ENCODE results near the gene CTU2. TPM values are rescaled to one million over a fixed set of nuclear protein-coding genes. Genes with fewer than 3 reads are reported as not detected.

CTU2 gene
- total and polyA plus RNA-seq, 2 donors (not counting 1 experiment from before 2014, with no cell fraction given) = 18.4 to 23.7 TPM

DNA sequence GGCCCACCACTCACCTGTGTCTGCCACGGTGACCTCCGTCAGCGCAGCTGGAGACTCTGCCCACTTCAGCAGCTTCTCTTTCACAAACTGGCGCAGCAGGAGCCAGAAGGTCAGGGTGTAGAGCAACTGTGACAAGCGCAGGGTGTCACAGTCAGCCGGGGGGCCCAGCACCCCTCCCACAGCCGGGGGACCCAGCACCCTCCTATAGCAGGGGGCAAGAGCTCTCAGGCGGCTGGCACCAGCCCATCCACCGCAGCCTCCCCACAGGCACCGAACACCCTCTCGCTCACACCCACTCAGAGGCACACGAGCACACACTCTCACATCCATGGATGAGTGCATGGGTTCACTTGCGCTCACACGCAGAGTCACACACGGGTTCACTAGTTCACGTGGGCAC, 28.8 kb downstream of the CTU2 start:
- no peak for ATAC-seq (ENCODE audit: low read depth)
- H3K27ac Mint-ChIP-seq = no peak overlapping the region
- no peak overlapping the region for H3K4me3 Mint-ChIP-seq
- H3K4me1 Mint-ChIP-seq = peaks cover 6% of the 10 kb centered on the region
- H3K9ac ChIP-seq (ENCODE audit: low read length) = no peak overlapping the region
- CTCF ChIA-PET = interaction anchor here (0.5 to 5.0 kb wide), 8 partner anchors 8 to 481 kb away, joined by 3 to 50 read pairs (median 17); partner anchors contain the start of genes GALNS and TRAPPC2L
- H3K4me3 ChIP-seq (ENCODE audit: control extremely low read depth in 1 of 5, extremely low read depth in 1 of 5, insufficient read depth in 1 of 5, low read depth in 2 of 5, low read length in 4 of 5) = no peak overlapping the region
- TF ChIP-seq EZH2 (IDR thresholded peaks at IDR 0.05; ENCODE audit: borderline replicate concordance, insufficient read depth, low read depth, low read length, poor library complexity, severe bottlenecking) = no peak
- TF ChIP-seq, protein P1, sequence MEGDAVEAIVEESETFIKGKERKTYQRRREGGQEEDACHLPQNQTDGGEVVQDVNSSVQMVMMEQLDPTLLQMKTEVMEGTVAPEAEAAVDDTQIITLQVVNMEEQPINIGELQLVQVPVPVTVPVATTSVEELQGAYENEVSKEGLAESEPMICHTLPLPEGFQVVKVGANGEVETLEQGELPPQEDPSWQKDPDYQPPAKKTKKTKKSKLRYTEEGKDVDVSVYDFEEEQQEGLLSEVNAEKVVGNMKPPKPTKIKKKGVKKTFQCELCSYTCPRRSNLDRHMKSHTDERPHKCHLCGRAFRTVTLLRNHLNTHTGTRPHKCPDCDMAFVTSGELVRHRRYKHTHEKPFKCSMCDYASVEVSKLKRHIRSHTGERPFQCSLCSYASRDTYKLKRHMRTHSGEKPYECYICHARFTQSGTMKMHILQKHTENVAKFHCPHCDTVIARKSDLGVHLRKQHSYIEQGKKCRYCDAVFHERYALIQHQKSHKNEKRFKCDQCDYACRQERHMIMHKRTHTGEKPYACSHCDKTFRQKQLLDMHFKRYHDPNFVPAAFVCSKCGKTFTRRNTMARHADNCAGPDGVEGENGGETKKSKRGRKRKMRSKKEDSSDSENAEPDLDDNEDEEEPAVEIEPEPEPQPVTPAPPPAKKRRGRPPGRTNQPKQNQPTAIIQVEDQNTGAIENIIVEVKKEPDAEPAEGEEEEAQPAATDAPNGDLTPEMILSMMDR (IDR thresholded peaks at IDR 0.05) = no peak
- peaks cover 7% of the 10 kb centered on the region for H3K79me2 ChIP-seq (ENCODE audit: control insufficient read depth, insufficient read depth, low read length)
- no peaks in the 10 kb centered on the region for H3K9me3 Mint-ChIP-seq (ENCODE audit: insufficient read depth)
- intact Hi-C loops (cut with micrococcal nuclease) = no loop called here
- no peaks in the 10 kb centered on the region for H3K9me3 ChIP-seq (ENCODE audit: control extremely low read depth in 1 of 3, control insufficient read depth in 2 of 3, insufficient read depth in 1 of 3, low read length in 2 of 3)
- H3K4me2 ChIP-seq (replicated peaks; ENCODE audit: low read depth, low read length, poor library complexity, severe bottlenecking) = no peak overlapping the region
- peaks cover 0 to 33% of the 10 kb centered on the region in 2 experiments for H3K36me3 ChIP-seq (replicated peaks in 1 of 2; ENCODE audit: control extremely low read depth in 1 of 2, control insufficient read depth in 1 of 2, extremely low read depth in 1 of 2, insufficient read depth in 2 of 2, low read length in 1 of 2)
- H3K27me3 ChIP-seq (replicated peaks in 1 of 4; ENCODE audit: control extremely low read depth in 1 of 4, control insufficient read depth in 3 of 4, insufficient read depth in 4 of 4, low read length in 3 of 4) = no peaks in the 10 kb centered on the region
- POLR2A ChIA-PET = no interaction called here
- no peaks in the 10 kb centered on the region for H3K27me3 Mint-ChIP-seq
- no peak for DNase-seq
- 96% methylated on average over 15 of the region's 16 CpGs for WGBS (ENCODE audit: insufficient coverage)
- H3K4me1 ChIP-seq (ENCODE audit: control insufficient read depth in 2 of 2, insufficient read depth in 2 of 2, low read length in 2 of 2) = peaks cover 5 to 18% of the 10 kb centered on the region in 2 donors
- no peak overlapping the region for H3K27ac ChIP-seq (ENCODE audit: low read length in 2 of 2)
- peaks cover 31% of the 10 kb centered on the region for H4K20me1 ChIP-seq (ENCODE audit: control insufficient read depth, insufficient read depth, low read length, poor library complexity, severe bottlenecking)
- no peak overlapping the region for H2AFZ ChIP-seq (ENCODE audit: insufficient read depth, low read depth, low read length, poor library complexity, severe bottlenecking)

DNA sequence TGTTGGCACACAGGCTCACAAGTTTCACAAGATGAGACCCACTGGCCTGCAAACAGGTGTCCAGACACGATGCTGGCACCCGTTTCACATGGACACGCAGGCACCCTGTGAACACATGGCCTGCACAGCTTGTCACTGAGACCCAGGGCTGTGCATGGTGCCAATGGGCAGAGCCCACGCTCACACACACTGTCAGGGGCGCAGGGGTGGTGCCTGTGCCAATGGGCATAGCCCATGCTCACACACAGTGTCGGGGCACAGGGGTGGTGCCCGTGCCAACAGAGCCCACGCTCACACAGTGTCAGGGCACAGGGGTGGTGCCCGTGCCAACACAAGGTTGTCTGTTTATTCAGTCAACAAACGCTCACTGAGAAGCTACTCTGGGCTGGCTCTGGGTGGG, 29.3 kb downstream of the CTU2 start:
- peaks cover 5 to 18% of the 10 kb centered on the region in 2 donors for H3K4me1 ChIP-seq (ENCODE audit: control insufficient read depth in 2 of 2, insufficient read depth in 2 of 2, low read length in 2 of 2)
- H3K36me3 ChIP-seq (replicated peaks in 1 of 2; ENCODE audit: control extremely low read depth in 1 of 2, control insufficient read depth in 1 of 2, extremely low read depth in 1 of 2, insufficient read depth in 2 of 2, low read length in 1 of 2) = peaks cover 0 to 34% of the 10 kb centered on the region in 2 experiments
- no peaks in the 10 kb centered on the region for H3K27me3 ChIP-seq (replicated peaks in 1 of 4; ENCODE audit: control extremely low read depth in 1 of 4, control insufficient read depth in 3 of 4, insufficient read depth in 4 of 4, low read length in 3 of 4)
- no peaks in the 10 kb centered on the region for H3K9me3 ChIP-seq (ENCODE audit: control extremely low read depth in 1 of 3, control insufficient read depth in 2 of 3, insufficient read depth in 1 of 3, low read length in 2 of 3)
- Mint-ChIP-seq H3K27ac (no peak overlapping the region), H3K9me3 (ENCODE audit: insufficient read depth) (no peaks in the 10 kb centered on the region), H3K4me1 (peaks cover 6% of the 10 kb centered on the region), H3K27me3 (no peaks in the 10 kb centered on the region), H3K4me3 (no peak overlapping the region)
- H3K9ac ChIP-seq (ENCODE audit: low read length) = no peak overlapping the region
- ATAC-seq (ENCODE audit: low read depth) (no peak), DNase-seq (no peak)
- peaks cover 7% of the 10 kb centered on the region for H3K79me2 ChIP-seq (ENCODE audit: control insufficient read depth, insufficient read depth, low read length)
- TF ChIP-seq, protein P1 (IDR thresholded peaks at IDR 0.05) = no peak
- TF ChIP-seq EZH2 (IDR thresholded peaks at IDR 0.05; ENCODE audit: borderline replicate concordance, insufficient read depth, low read depth, low read length, poor library complexity, severe bottlenecking) = no peak
- H2AFZ ChIP-seq (ENCODE audit: insufficient read depth, low read depth, low read length, poor library complexity, severe bottlenecking) = no peak overlapping the region
- ChIA-PET CTCF (interaction anchor here (0.5 to 5.0 kb wide), 10 partner anchors 12 to 480 kb away, joined by 3 to 113 read pairs (median 24); partner anchors contain the start of genes GALNS, PIEZO1 and TRAPPC2L), POLR2A (no interaction called here)
- no peak overlapping the region for H3K4me3 ChIP-seq (ENCODE audit: control extremely low read depth in 1 of 5, extremely low read depth in 1 of 5, insufficient read depth in 1 of 5, low read depth in 2 of 5, low read length in 4 of 5)
- peaks cover 36% of the 10 kb centered on the region for H4K20me1 ChIP-seq (ENCODE audit: control insufficient read depth, insufficient read depth, low read length, poor library complexity, severe bottlenecking)
- H3K27ac ChIP-seq (ENCODE audit: low read length in 2 of 2) = no peak overlapping the region
- WGBS (ENCODE audit: insufficient coverage) = 88% methylated on average over 10 of the region's 10 CpGs
- H3K4me2 ChIP-seq (replicated peaks; ENCODE audit: low read depth, low read length, poor library complexity, severe bottlenecking) = no peak overlapping the region
- intact Hi-C loops (cut with micrococcal nuclease) = loop anchor here (2.0 kb wide), 1 partner anchor 35 kb away; no protein-coding TSS in a partner anchor
